ENCODE data around the gene ATP2B3. TPM values are rescaled to one million over a fixed set of nuclear protein-coding genes. Genes with fewer than 3 reads are reported as not detected.

The ATP2B3 gene
- total and polyA plus RNA-seq, 2 experiments from 2014 or later, result 0.17 TPM; not detected in 1

- no peak for TF ChIP-seq JUNB (IDR thresholded peaks at IDR 0.05; ENCODE audit: unreplicated experiment)
- no peak for TF ChIP-seq STAT1 (IDR thresholded peaks at IDR 0.05; ENCODE audit: unreplicated experiment)
- TF ChIP-seq ZNF114 (CRISPR knock-in tag; IDR thresholded peaks at IDR 0.05), result no peak
- no peak for TF ChIP-seq REST (IDR thresholded peaks at IDR 0.05; ENCODE audit: unreplicated experiment)
- TF ChIP-seq, protein P1, sequence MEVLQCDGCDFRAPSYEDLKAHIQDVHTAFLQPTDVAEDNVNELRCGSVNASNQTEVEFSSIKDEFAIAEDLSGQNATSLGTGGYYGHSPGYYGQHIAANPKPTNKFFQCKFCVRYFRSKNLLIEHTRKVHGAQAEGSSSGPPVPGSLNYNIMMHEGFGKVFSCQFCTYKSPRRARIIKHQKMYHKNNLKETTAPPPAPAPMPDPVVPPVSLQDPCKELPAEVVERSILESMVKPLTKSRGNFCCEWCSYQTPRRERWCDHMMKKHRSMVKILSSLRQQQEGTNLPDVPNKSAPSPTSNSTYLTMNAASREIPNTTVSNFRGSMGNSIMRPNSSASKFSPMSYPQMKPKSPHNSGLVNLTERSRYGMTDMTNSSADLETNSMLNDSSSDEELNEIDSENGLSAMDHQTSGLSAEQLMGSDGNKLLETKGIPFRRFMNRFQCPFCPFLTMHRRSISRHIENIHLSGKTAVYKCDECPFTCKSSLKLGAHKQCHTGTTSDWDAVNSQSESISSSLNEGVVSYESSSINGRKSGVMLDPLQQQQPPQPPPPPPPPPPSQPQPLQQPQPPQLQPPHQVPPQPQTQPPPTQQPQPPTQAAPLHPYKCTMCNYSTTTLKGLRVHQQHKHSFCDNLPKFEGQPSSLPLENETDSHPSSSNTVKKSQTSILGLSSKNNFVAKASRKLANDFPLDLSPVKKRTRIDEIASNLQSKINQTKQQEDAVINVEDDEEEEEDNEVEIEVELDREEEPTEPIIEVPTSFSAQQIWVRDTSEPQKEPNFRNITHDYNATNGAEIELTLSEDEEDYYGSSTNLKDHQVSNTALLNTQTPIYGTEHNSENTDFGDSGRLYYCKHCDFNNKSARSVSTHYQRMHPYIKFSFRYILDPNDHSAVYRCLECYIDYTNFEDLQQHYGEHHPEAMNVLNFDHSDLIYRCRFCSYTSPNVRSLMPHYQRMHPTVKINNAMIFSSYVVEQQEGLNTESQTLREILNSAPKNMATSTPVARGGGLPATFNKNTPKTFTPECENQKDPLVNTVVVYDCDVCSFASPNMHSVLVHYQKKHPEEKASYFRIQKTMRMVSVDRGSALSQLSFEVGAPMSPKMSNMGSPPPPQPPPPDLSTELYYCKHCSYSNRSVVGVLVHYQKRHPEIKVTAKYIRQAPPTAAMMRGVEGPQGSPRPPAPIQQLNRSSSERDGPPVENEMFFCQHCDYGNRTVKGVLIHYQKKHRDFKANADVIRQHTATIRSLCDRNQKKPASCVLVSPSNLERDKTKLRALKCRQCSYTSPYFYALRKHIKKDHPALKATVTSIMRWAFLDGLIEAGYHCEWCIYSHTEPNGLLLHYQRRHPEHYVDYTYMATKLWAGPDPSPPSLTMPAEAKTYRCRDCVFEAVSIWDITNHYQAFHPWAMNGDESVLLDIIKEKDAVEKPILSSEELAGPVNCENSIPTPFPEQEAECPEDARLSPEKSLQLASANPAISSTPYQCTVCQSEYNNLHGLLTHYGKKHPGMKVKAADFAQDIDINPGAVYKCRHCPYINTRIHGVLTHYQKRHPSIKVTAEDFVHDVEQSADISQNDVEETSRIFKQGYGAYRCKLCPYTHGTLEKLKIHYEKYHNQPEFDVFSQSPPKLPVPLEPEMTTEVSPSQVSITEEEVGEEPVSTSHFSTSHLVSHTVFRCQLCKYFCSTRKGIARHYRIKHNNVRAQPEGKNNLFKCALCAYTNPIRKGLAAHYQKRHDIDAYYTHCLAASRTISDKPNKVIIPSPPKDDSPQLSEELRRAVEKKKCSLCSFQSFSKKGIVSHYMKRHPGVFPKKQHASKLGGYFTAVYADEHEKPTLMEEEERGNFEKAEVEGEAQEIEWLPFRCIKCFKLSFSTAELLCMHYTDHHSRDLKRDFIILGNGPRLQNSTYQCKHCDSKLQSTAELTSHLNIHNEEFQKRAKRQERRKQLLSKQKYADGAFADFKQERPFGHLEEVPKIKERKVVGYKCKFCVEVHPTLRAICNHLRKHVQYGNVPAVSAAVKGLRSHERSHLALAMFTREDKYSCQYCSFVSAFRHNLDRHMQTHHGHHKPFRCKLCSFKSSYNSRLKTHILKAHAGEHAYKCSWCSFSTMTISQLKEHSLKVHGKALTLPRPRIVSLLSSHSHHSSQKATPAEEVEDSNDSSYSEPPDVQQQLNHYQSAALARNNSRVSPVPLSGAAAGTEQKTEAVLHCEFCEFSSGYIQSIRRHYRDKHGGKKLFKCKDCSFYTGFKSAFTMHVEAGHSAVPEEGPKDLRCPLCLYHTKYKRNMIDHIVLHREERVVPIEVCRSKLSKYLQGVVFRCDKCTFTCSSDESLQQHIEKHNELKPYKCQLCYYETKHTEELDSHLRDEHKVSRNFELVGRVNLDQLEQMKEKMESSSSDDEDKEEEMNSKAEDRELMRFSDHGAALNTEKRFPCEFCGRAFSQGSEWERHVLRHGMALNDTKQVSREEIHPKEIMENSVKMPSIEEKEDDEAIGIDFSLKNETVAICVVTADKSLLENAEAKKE (CRISPR knock-in tag; IDR thresholded peaks at IDR 0.05), result no peak
- no peak for TF ChIP-seq EZH2 (IDR thresholded peaks at IDR 0.05; ENCODE audit: low read depth, unreplicated experiment)
- no peak for TF ChIP-seq ETS1 (IDR thresholded peaks at IDR 0.05)
- TF ChIP-seq CREB1 (CRISPR knock-in tag; IDR thresholded peaks at IDR 0.05; ENCODE audit: low read depth), result no peak
- no peak for TF ChIP-seq POLR2AphosphoS5 (IDR thresholded peaks at IDR 0.05; ENCODE audit: low read depth)
- no peak for TF ChIP-seq NANOG (IDR thresholded peaks at IDR 0.05; ENCODE audit: borderline replicate concordance)
- no peak for TF ChIP-seq CTCF (conservative IDR thresholded peaks at IDR 0.05; ENCODE audit: low read depth in 2 of 2)
- TF ChIP-seq ZNF331 (CRISPR knock-in tag; IDR thresholded peaks at IDR 0.05; ENCODE audit: low read depth), result no peak
- TF ChIP-seq EZH2phosphoT487 (IDR thresholded peaks at IDR 0.05; ENCODE audit: unreplicated experiment), result no peak
- no peak overlapping the region for H3K27ac Mint-ChIP-seq
- DNase-seq (ENCODE audit: low spot score), result no peak
- H3K79me2 ChIP-seq (replicated peaks; ENCODE audit: insufficient read depth), result no peaks in the 10 kb centered on the region
- no peak for ATAC-seq
- no peaks in the 10 kb centered on the region for H3K27me3 ChIP-seq (ENCODE audit: insufficient read depth)
- no peak overlapping the region for H3K4me3 Mint-ChIP-seq
- H2AFZ ChIP-seq, result no peak overlapping the region
- H3K36me3 Mint-ChIP-seq (ENCODE audit: low read depth), result peaks cover 14% of the 10 kb centered on the region; the same call in 2 of the 3 replicates
- no peak overlapping the region for H3K4me2 ChIP-seq
- no peaks in the 10 kb centered on the region; the same call in 2 of the 3 replicates for H3K9me3 Mint-ChIP-seq
- no peaks in the 10 kb centered on the region for H3K9me2 ChIP-seq (ENCODE audit: insufficient read depth)
- H3K4me3 ChIP-seq, result no peak overlapping the region
- H3K36me3 ChIP-seq (ENCODE audit: insufficient read depth), result no peaks in the 10 kb centered on the region; the same call in 1 of the 2 replicates
- no peaks in the 10 kb centered on the region for H3F3A ChIP-seq (replicated peaks; ENCODE audit: low read depth)
- H3K27me3 Mint-ChIP-seq (ENCODE audit: insufficient read depth, low read depth, poor library complexity), result no peaks in the 10 kb centered on the region
- no peaks in the 10 kb centered on the region for H3K4me1 Mint-ChIP-seq
- H3K4me1 ChIP-seq (ENCODE audit: insufficient read depth), result no peaks in the 10 kb centered on the region
- no peak overlapping the region for H3K27ac ChIP-seq (ENCODE audit: low read depth)
- H4K20me1 ChIP-seq (replicated peaks; ENCODE audit: insufficient read depth), result no peaks in the 10 kb centered on the region
These were observed 73.8 kb downstream of the ATP2B3 start for GRCh38 chrX:153590961-153591956.

Data from GM23338 (cell line).